NOMO-1 treated with DMSO at 0.1 percent for 48 hours (cell line): ENCODE data around the gene LIPE.
"Not testable (repeated sequence)": the region's sequence is repeated elsewhere in the genome, so short reads cannot be mapped to it uniquely, and the experiment has no call there.

Source experiments
- DNase-seq: peaks from one replicate; lab custom pipeline; 2025; ENCODE audit not compliant: unreplicated experiment; lab: John Stamatoyannopoulos, UW

The LIPE gene

DNA sequence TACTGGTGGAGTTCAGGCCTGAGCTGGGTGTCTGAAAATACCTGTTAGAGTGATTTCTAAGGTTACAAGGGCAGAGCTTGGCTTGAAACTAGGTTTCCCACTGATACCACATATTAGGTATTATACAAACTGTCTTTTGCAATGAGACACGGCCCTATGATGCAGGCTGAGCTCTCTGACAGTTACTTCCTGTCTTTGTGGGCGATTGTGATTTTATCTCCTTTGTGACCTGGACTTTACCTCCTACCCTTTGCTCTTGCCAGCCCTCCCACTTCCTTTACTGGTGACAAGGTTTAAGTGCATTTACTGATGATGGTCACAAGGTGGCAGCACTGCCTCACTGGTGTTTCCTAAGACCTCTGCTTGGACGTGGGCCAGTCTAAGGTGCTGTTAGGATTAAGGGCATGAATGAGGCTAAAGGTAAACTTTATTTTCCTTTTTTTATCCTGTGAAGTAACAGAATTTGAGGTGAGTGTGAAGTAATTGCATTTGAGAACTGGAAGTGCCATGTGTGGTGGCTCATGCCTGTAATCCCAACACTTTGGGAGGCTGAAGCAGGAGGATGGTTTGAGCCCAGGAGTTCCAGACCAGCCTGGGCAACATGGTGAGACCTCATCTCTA, 23.2 kb upstream of the LIPE start:
- peak; percentile 91 for DNase-seq

DNA sequence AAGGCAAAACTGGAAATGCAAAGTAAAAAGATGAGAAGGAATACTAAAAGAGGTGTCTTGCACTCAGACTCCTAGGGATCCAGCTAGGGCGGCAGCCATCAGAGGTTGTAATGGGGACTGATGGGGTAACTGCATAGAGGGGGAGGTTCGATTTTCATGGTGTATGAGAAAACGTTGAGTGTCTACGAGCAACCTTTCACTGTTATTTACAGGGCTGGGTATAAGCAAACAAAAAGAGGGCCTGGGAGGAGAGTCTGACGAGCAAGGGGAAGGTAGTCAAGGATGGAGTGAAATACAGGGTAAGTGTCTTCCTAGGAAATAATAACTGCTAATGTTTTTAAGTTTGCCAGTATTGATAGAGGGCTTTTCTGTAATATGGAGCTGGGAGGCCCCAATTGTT, 21.1 kb upstream of the LIPE start:
- DNase-seq, result not testable (repeated sequence)

DNA sequence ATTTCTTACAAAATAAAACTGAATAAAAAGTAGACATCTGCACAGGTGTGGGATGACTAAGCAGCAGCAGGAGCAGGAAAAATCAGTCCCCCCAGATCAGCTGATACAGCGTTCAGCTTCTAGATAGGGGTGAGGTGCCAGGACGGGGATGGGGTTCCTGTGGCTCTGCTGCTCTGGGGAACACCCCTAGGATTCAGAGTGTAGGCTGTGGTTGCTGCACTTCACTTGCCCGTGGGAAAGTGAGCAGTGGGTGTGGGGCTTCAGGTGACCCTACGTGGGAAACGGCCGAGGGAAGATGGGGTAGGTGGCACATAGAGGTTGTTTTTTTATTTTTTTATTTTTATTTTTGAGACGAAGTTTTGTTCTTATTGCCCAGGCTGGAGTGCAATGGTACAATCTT, 18.8 kb upstream of the LIPE start:
- DNase-seq, result no peak

DNA sequence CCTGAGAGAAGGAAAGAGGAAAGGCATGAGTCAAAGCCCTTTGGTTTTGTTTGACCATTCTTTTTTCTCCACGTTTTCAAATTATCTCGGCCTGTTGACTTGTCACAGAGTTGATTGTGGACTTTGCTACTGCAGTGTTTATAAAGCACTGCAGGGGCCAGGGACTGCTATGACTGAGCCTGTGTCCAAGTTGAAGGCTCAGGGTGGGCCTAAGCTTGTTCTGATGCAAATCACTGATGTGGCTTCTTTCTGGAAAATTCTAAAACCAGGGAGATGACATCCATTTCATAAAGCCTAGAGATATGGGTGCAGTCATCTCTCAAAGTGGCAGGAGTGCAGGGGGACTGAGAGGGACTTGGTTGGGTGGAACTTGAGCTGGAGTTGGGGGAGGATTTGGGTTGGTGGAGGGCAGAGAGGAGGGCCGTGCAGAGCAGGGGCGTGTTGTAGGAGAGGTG, 16.8 kb upstream of the LIPE start:
- no peak for DNase-seq

DNA sequence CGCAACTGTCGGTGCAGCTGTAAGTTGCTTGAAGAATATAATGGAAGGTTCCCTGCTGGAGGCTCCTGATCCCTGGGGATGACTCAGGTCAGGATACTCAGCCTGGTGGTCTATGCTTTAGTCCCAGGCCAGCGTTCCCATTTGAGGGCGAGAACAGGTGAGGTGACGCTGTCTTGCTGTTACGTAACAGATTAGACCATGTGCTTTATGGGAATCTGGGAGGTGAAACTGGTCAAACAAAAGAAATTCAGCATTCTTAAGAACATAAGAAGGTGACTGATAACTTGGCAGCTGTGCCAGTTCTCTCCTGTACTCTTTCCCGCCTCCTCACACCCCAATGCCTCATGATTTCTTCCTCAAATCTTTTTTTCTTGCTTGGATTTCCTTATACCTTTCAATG, 15.6 kb upstream of the LIPE start, which contains the start of gene CXCL17:
Gene CXCL17 (minus strand): TSS at position 114 of the 400 bp plus-strand sequence. CDS start 114 bp downstream, outside the sequence.
- DNase-seq, result no peak

DNA sequence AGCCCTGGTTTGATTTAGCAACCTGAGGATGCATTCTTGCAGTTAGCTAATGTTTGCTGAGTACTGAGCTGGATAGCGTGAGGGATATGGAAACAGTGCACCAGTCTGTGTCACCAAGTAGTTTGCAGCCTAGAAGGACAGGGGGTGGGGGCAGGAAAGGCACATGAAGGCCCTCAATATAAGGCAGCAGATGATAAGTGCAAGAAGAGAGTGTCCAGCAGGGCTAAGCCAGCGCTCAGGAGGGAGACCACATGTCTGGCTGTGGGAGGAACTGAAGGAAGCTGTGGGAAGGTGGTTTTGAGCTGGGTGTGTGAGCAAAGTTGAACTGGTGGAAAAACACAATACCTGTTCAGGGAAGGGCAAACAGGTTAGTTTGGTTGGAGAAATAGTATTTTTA, 13.9 kb upstream of the LIPE start:
- no peak for DNase-seq

DNA sequence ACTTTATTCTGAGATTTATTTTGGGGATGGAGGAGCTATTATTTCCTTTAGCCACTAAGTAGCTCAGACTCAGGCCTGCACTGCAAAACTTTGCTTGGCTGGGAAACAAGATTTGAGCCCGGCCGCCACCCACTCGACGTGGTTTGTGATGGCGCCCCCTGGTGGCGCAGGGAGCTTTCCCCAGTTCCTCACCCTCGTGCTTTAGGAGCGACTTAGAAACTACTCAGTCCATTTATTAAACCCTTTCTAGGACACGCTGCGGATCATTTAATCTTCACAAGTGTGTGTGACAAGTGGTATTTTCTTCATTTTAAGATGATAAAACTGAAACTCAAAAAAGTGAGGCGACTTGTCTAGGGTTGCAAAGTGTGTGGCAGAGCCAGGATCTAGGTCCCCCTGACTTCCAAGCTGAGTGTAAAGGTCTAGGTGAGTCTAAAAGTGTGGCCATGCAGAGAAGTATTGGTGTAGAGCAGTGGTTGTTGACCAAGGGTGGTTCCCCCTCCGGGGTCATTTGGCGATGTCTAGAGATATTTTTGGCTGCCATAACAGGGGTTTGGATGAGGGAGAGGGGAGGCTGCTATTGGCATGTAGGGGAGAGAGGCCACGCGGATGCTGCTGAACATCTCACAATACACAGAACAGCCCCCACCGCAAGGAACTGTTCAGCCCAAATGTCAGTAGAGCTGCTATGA, 13.3 kb upstream of the LIPE start:
- DNase-seq, result peak; percentile 50

DNA sequence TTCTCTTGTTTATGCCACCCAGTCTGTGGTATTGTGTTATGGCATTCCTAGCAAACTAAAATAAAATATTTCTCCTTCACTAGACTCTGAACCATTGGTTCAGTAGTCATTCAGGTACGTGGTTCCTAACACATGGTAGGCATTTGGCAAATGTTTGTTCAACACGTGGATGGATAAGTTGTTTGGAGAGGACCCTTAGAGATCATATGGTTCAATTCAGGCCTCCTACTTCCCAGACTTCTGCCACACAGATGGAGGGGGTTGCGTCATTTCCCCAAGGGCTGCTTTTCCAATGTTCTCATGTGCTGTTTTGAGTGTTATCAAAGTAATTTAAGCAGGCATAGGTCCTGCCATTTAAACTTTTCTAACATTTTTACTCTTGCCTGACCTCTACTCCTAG, 8.8 kb upstream of the LIPE start:
- no peak for DNase-seq

DNA sequence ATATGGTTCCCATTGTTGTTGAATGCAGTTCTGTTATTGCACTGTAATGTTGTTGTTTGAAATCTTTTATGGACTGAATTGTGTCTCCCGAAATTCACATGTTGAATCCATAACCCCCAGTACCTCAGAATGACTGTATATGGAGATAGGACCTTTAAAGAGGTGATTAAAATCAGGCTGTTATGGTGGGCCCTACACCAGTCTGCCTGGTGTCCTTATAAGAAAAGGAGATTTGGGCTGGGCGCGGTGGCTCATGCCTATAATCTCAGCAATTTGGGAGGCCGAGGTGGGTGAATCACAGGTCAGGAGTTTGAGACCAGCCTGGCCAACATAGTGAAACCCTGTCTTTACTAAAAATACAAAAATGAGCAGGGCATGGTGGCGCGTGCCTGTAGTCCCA, 8.1 kb upstream of the LIPE start:
- no peak for DNase-seq

DNA sequence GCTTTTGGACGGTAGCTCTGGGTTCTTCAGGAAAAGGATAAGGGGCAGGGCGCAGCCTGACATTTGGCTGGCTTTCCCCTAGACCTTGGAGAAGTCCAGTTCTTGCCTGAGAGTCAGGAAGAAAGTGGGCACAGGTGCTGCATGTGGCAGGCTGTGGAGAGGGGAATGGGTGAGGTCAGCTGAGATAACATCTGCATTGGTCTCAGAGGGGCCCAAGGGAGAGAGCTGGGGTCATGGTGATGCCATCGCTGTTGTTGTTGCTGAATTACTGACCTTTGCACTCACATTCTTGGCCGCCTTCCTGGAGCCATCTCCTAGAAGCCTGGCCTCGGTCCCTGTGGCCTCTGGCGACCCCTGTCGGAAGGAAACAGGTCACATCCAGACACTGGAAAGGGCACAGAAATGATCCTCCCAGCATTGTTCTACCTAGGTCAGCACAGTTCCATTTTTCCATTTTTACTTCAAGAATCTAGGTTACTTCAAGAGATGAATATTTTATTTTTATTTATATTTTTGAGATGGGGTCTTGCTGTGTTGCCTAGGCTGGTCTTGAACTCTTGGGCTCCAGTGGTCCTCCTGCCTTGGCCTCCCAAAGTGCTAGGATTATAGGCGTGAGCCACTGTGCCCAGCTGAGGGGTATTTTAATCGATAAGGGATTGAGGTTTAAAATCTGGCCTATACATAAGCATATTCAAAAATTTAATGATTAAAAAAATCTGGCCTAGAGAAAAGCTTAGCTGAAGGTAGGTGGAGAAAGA, 6.5 kb upstream of the LIPE start:
- DNase-seq, result peak; percentile 73

DNA sequence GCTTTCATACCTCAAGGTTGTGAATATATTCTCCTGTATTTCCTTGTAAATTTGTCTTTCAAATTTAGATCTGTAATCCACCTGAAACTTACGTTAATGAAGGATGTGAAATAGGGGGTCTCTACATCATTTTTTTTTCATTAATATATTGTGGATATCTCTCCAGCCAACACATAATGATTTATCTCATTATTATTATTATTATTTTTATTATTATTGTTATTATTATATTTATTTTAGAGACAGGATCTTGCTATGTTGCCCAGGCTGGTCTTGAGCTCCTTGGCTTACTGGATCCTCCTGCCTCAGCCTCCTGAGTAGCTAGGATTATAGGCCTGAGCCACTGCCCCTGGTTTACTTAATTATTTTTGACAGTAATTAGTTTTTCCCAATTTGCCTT, 4.3 kb upstream of the LIPE start:
- DNase-seq, result no peak

DNA sequence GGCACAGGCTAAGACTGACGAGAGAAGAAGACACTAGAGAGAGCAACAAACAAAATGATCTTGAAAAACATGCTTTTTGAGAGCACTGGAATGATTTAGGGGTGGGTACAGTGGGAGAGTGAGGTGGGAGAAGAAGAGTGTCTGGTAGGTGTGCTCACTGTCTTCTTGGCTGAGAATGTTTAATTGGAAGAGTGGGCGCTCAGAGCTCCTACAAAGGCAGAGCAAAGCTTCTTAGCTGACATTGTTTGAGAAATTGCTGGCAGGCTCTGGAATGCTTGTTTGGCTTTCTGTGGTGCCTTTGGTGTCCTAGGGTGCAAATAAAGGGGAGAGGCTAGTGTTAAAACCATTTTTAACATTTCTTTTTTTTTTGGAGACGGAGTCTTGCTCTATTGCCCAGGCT, 1.5 kb upstream of the LIPE start:
- no peak for DNase-seq

DNA sequence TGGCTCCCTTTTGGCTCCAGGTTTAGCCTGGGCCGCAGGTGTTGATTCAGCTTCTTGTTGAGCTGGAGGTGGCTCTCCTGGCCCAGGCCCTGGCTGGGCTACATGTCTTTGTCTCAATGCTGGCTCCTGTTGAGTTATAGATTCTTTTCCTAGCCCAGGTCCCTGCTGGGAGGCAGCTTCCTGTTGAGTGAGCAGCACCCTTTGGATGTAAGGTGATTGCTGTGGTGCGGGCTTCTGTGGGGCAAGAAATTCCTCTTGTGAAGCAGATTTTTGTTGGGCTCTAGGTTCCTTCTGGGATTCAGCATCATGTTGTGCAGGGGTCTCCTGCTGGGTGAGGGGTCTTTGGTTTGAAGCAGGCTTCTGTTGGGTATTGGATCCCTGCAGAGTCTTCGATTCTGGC, 545 bp downstream of the LIPE start:
- no peak for DNase-seq

DNA sequence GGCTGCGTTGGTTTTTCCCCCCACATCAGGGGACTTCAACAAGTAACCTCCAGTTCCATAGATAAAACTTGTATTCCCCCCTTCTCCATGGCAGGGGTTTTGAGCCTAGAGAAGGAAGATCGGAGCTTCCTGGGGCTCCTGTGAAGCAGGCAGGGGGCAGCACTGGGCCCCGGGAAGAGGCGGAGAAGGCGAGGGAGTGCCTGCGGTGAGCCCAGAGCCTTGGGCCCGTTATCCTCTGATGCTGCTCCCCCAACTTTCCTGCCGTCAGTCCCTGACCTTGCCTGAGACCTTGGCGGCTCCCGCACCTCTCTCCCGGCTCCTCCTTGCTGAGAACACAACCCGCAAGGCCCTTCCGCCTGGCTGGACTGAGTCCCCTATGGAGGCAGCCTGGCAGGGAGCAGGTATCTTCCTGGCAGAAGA, 2.5 kb downstream of the LIPE start:
- no peak for DNase-seq

DNA sequence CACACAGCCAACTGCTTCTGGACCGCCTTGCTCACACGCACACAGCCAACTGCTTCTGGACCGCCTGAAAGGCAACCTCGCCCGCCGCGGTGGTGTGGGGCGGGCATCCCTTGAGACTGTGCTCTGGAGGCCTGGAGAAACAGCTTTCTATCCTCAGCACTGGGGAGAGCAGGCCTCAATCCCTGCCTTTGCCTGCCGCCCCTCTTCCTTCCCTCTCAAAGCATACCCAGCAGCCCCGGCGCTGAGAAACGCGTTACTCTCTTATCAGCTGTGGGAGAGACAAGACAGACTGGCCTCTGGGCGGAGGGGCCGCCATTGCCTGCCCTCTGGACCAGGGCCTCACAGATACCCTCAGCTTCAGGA, 2.9 kb downstream of the LIPE start:
- DNase-seq, result no peak

DNA sequence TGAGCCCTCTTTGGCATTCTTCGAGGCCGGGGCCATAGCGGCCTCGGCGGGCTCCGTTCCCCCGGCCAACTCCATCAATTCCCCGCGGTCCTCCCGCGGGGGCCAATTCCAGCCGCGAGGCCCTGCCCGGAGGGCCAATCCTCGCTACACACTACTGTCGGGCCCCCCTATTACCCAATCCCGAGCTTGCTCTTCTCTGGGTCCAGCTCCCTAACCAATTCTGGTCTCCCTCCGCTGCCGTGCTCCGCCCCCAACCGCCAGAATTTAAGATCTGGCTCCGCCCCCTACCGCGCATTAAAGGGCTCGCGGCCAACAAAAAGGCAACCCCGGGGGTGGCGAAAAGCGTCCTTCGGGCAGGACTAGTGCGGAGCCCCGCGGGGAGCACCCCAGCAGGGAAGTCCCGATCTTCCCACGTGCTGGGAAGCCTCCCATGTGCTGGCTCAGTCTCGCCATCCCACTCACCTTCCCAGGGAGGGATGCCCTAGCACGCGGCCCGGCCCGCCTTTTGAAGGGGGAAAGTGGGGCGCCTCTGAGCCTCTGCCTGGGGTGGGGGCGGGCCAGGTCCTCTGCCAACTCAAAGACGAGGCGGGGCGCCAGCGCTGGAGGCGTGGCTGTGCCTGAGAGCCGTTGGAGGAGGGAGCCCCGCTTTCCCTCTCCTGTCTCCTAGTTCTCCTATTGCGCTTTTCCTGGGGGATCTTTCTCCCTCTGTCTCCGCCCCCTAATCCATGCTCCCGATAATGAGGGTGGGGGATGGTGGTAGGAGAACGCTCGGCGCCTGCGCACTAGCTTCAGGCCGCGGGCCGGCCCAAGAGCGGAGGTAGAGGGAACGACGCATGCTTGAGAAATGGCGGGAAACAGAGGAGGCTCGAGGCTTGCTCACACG, 3.5 kb downstream of the LIPE start:
- DNase-seq, result peak; percentile 92

DNA sequence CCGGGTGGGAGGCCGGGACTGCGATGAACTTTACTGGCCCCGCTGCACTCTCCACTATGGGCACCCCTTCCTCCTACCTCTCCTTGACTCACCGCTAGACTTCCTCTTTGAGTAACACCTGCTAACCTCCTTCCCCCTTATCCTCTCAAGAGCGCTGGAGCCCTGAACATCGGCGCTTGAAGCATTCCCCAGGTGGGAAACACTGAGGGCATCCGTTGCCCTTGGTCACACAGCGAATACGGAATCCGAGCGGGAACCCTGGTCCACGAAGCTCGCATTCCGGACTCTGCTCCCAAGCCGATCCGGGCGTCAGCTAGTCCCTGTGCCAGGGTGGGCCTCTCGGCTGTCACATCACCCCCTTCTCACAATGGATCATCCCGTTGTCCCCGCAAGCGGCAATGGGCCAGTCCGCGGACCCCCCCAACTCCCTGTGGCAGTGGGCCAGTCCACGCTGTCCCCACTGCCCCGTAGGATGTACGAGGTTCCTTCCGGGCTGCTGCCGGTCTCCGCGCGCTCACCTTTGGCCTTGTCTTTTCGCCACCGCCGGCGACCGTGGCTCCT, 4.2 kb downstream of the LIPE start:
- DNase-seq, result peak; percentile 46

DNA sequence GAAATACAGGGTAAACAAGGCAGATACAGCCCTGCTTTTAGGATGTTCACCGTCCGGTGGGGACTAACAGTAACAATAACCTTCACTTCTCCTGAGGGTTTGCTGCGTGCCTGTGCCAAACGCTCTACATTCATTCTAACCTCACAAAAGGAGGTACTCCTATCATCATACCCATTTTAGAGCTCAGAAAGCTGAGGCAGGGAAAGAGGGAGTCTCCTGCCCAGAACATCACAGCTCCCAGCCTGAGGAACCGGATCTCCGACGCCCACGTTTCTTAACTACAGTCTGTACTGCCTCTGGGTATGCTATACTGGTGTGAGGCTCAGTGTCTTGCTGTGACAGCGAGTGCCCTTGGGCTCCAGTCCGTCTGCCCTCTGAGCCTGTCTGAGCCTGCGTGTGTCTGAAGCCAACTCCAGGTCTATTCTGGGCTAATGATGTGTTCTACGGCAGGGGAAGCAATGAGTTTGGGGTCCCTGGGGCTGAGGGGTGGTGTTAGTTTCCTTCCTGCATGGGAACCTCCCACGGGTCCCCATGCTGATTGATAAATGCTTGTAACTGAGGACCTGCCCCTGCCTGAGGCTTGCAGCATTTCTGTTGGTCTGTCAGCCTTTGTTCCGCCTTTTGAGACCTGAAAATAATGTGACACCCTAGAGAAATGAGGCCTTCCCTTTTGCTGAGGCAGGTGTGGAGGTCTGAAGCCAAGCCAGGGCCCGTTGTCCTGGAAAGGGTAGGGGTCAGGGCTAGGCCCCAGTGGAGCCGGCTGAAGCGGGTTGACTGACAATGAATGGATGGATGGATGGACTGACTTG, 4.9 kb downstream of the LIPE start:
- peak; percentile 17 for DNase-seq

DNA sequence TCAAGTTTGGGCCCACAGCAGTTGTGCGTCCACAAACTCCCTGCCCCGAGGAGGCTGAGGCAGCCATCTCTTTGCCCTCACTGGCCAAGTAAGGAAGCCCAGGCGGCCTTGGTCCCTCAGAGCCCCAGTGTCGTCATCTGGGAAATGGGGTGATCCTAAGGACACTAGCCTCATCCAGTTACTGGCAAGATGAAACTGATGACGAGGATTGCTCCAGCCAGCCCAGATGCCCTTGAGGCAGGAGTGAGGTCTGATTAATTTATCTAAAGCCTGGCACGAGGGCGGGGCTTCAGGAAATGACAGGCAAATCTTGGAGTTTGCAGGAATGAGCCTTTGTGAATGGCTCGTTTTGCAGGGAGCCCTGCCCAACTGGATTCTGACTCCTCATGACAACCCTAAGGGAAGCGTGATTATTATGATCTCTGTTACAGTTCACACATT, 5.6 kb downstream of the LIPE start:
- DNase-seq, result no peak

DNA sequence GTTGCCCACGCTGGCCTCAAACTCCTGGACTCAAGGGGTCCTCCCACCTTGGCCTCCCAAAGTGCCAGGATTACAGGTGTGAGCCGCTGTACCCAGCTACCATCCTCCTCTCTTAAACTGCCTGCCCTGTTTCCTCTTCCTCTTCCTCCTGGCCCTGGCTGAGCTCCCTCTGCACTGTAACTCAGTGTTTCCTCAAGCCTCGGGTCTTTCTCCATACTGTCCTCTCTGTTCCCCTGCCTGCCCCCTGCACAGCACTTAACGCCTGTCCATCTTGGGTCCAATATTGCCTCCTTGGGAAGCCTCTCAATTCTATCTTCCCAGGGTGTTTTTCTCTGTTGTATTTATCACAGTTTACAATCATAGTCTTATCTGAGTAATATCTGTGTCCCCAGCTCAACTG, 6.1 kb downstream of the LIPE start:
- no peak for DNase-seq
